NCI-H82 (cell line): Measurements from ENCODE around the gene PGA5.

Source experiments
- DNase-seq: peaks from one replicate; lab custom pipeline; 2025; lab: John Stamatoyannopoulos, UW

Gene PGA5

DNA sequence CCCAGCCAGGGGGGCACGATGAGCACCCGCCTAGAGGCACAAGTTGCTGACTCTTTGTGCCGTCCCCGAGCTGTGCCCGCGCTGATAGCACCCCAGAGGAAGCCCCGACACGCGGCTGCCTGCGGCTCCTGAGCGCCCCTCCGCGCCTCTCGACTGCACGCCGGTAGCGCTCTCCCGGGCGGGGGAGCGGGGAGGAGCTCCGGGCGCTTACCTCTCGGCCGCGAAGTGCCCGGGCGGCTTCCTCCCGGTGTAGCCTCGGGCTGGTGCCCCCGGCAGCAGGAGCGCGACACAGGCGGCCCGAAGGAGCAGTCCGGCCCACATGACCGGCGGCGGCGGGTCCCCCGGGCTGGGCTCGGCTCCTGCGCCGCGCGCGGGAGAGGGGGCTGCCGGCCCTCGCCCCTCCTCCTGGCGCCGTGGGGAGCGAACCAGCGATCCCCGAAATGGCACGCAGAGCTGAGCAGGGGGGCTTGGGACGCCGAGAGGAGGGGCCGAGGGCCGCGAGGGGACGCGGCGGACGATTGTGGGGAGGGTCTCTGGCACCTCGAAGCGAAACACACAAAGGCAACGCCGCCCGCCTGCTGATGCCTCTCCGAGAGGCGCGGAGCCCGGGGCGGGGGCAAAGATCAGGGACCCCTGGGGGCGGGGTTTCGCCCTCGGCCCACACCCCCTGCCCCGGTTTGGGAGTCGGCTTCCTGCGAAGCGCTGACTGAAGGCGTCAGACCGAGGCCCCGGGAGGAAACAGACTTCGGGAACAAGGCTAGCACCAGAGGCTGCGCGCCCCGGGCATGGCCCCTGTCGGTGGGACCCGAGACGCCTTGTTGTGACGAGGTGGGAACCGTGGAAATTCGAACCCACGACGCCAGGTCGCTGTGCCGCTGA lies 54.0 kb downstream of the PGA5 start, which contains the start of gene VWCE:
Gene VWCE, minus strand, starts transcription at position 600 of the 879 bp plus-strand sequence. Its CDS starts 279 bp downstream, at position 321.
- peak; percentile 80 for DNase-seq

DNA sequence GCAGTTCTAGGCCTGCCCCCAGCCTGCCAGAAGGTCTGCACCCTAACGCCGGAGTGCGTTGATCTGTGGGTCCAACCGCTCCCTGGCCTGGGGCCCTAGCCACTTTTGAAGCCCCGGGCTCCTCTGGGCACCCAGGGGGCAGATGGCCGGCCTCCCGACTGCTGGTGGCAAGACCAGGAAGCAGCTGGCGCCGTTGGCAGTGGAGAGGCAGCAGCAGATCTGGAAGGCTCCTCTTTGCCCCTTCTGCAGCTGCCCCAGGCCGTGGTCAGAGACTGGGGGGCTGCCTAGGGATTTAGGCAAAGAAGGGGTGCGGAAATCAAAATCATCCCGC lies 54.6 kb downstream of the PGA5 start:
- no peak for DNase-seq

DNA sequence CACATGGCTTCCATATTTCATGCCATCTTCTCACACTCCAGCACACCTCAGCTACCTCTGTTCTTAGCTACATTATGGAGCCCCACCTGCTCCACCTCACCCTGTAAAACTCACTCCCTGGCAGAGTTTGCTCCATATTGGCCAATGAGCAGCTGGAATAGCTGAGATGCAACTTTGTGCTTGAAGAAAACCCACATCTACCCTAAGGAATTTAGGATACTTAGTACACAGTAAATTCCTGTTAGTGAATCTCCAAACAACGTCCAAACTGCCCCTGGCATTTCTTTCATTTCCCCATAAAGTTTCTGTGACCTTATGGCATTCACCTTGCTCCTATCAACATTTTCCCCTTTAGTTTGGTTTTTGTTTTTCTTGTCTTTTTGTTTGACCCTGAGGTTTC lies 56.4 kb downstream of the PGA5 start:
- no peak for DNase-seq

GRCh38 chr11:61297746-61298145 lies 56.8 kb downstream of the PGA5 start:
- no peak for DNase-seq

DNA sequence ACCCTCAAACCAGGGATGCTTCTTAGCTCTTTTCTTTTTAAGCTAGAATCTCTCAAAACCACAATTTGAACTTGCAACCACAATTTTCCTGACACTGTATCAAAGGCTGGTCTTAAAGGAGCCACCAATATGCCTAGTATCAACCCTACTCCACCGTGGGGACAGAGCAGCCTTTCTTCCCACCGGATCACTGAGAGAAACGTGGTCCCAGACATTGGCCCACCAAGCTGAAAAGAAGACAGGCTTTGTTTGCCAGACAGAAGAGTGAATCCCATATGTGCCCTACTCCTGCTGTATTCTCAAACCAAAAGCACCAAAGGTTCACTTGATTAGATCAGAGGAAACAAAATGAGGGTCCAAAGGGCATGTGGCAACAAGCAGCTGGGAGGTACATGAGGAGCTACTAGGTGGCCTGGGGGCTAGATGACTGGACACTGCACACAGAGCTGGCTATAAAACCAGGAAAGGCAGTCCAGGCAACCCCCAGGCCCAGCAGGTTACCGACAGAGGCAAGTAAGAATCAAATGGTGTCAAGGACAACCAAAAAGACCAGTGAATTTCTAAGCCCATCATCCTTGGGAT lies 57.8 kb downstream of the PGA5 start:
- no peak for DNase-seq
